IMR-90 (cell line): ENCODE measurements around the gene SBNO1. TPM values are rescaled to one million over a fixed set of nuclear protein-coding genes. Genes with fewer than 3 reads are reported as not detected.

Experiments used
- ATAC-seq: fragments of 200-7000 bp; cut with Tn5 transposase; 2 replicates; pipeline ENCODE4 v1.9.1; 2020; ENCODE audit warnings: low read depth, mild to moderate bottlenecking, moderate library complexity
- BruUV-seq: library from RNA; stranded (reverse); fragments of 400-500 nt; replicated peaks from 2 replicates; lab custom pipeline; 2021; lab: Mats Ljungman, UMichigan
- CTCF ChIA-PET: fragments of 300-600 bp; formaldehyde crosslinking; extraction: SDS; loops from one replicate; lab custom pipeline; 2021; ENCODE audit warnings: antibody characterized with exemption; lab: Yijun Ruan, JAX
- POLR2A ChIA-PET: fragments of 300-600 bp; sonication (Branson Sonifier 250); formaldehyde crosslinking; loops from one replicate; lab custom pipeline; 2022; ENCODE audit warnings: antibody characterized with exemption; ENCODE audit not compliant: unreplicated experiment; lab: Charles Lee
- DNase-seq: peaks from one replicate; pipeline ENCODE4 v3.0.0; 2013
- H2AFZ ChIP-seq: replicated peaks from 2 replicates; pipeline ENCODE3; 2013; ENCODE audit warnings: low read length, mild to moderate bottlenecking; ENCODE audit not compliant: poor library complexity
- H2AK5ac ChIP-seq: 2 replicates; pipeline ENCODE4 v1.6.1; 2013; ENCODE audit warnings: low read depth, low read length, inconsistent platforms
- H2AK9ac ChIP-seq: replicated peaks from 2 replicates; pipeline ENCODE3; 2013; ENCODE audit warnings: mild to moderate bottlenecking, low read depth, low read length, moderate library complexity; ENCODE audit not compliant: poor library complexity
- H2BK120ac ChIP-seq: 2 replicates; pipeline ENCODE4 v1.6.1; 2013; ENCODE audit warnings: low read depth, low read length, inconsistent platforms
- H2BK15ac ChIP-seq: 3 replicates; pipeline ENCODE4 v1.6.1; 2013; ENCODE audit warnings: low read depth, low read length, inconsistent platforms
- H2BK20ac ChIP-seq: 2 replicates; pipeline ENCODE4 v1.6.1; 2013; ENCODE audit warnings: low read depth, mild to moderate bottlenecking, inconsistent platforms, low read length, moderate library complexity
- H2BK5ac ChIP-seq: 2 replicates; pipeline ENCODE4 v1.6.1; 2013; ENCODE audit warnings: mild to moderate bottlenecking, low read depth, low read length, inconsistent platforms; ENCODE audit not compliant: poor library complexity, severe bottlenecking
- H3K14ac ChIP-seq: replicated peaks from 2 replicates; pipeline ENCODE4 v1.6.1; 2013; ENCODE audit warnings: low read depth, low read length, inconsistent platforms
- H3K18ac ChIP-seq: 2 replicates; pipeline ENCODE4 v1.6.1; 2013; ENCODE audit warnings: low read depth, low read length, control low read depth
- H3K23ac ChIP-seq: 2 replicates; pipeline ENCODE4 v1.6.1; 2013; ENCODE audit warnings: low read depth, low read length, inconsistent platforms
- H3K27ac ChIP-seq: 2 replicates; pipeline ENCODE4 v1.5.1; 2013; ENCODE audit warnings: mild to moderate bottlenecking, control low read depth, low read length; ENCODE audit not compliant: insufficient read depth
- H3K27me3 ChIP-seq: 2 replicates; pipeline ENCODE4 v1.6.1; 2013; ENCODE audit warnings: low read length; ENCODE audit not compliant: control insufficient read depth, insufficient read depth
- H3K36me3 ChIP-seq: 2 replicates; pipeline ENCODE4 v1.6.1; 2013; ENCODE audit warnings: low read length, mixed read lengths; ENCODE audit not compliant: control insufficient read depth, insufficient read depth
- H3K4ac ChIP-seq: 2 replicates; pipeline ENCODE4 v1.6.1; 2013; ENCODE audit warnings: low read depth, low read length, inconsistent platforms
- H3K4me1 ChIP-seq: 2 replicates; pipeline ENCODE4 v1.6.1; 2013; ENCODE audit warnings: low read length, mixed read lengths; ENCODE audit not compliant: control insufficient read depth, insufficient read depth
- H3K4me2 ChIP-seq: 2 replicates; pipeline ENCODE4 v1.6.1; 2013; ENCODE audit warnings: low read depth, mild to moderate bottlenecking, control low read depth, low read length, moderate library complexity
- H3K4me3 ChIP-seq: 2 replicates; pipeline ENCODE4 v1.5.1; 2013; ENCODE audit warnings: low read depth, mild to moderate bottlenecking, control low read depth, low read length, moderate library complexity; ENCODE audit not compliant: insufficient read depth
- H3K56ac ChIP-seq: 2 replicates; pipeline ENCODE4 v1.6.1; 2013; ENCODE audit warnings: low read length, inconsistent platforms; ENCODE audit not compliant: insufficient read depth; ENCODE audit errors: extremely low read depth
- H3K79me1 ChIP-seq, 2 experiments: 2 replicates each; pipeline ENCODE4 v1.6.1; 2013; ENCODE audit warnings: low read length in 2 of 2, inconsistent platforms in 1 of 2, low read depth in 1 of 2
- H3K9ac ChIP-seq: 2 replicates; pipeline ENCODE4 v1.6.1; 2013; ENCODE audit warnings: low read depth, low read length, control low read depth
- H3K9me1 ChIP-seq: 2 replicates; pipeline ENCODE4 v1.6.1; 2013; ENCODE audit warnings: low read length, inconsistent platforms; ENCODE audit not compliant: insufficient read depth
- H3K9me3 ChIP-seq: 2 replicates; pipeline ENCODE4 v1.6.1; 2013; ENCODE audit warnings: low read length; ENCODE audit not compliant: control insufficient read depth, insufficient read depth
- H4K20me1 ChIP-seq: 2 replicates; pipeline ENCODE4 v1.6.1; 2013; ENCODE audit warnings: low read length, inconsistent platforms; ENCODE audit not compliant: insufficient read depth
- H4K5ac ChIP-seq: 2 replicates; pipeline ENCODE4 v1.6.1; 2013; ENCODE audit warnings: mild to moderate bottlenecking, low read depth, low read length, control low read depth
- H4K8ac ChIP-seq, 2 experiments: 2 replicates each; pipeline ENCODE4 v1.6.1; 2013; ENCODE audit warnings: low read depth in 2 of 2, low read length in 2 of 2, control low read depth in 1 of 2, inconsistent platforms in 1 of 2
- H4K91ac ChIP-seq: 2 replicates; pipeline ENCODE4 v1.6.1; 2013; ENCODE audit warnings: low read depth, low read length, inconsistent platforms; ENCODE audit not compliant: insufficient read depth
- BHLHE40 ChIP-seq: fragments of 150-350 bp; IDR thresholded peaks from 2 replicates; pipeline ENCODE4 v1.6.1; 2016; ENCODE audit warnings: mild to moderate bottlenecking, low read depth, low read length
- CEBPB ChIP-seq: IDR thresholded peaks from 2 replicates; pipeline ENCODE4 v1.6.1; 2012; ENCODE audit warnings: low read depth, low read length, improper control_type of control experiment
- CHD1 ChIP-seq: IDR thresholded peaks from 2 replicates; pipeline ENCODE4 v1.6.1; 2012; ENCODE audit warnings: low read depth, low read length, improper control_type of control experiment
- CTCF ChIP-seq: conservative IDR thresholded peaks from 2 replicates; pipeline ENCODE4 v1.5.1; 2012; ENCODE audit warnings: mild to moderate bottlenecking, low read depth, low read length, improper control_type of control experiment
- ELK1 ChIP-seq: fragments of 150-350 bp; IDR thresholded peaks from 2 replicates; pipeline ENCODE4 v1.6.1; 2016; ENCODE audit warnings: low read depth, mild to moderate bottlenecking, low read length, moderate library complexity, borderline replicate concordance
- FOS ChIP-seq: fragments of 150-350 bp; IDR thresholded peaks from 2 replicates; pipeline ENCODE4 v1.6.1; 2016; ENCODE audit warnings: low read depth, low read length
- MAFK ChIP-seq: IDR thresholded peaks from 2 replicates; pipeline ENCODE4 v1.6.1; 2012; ENCODE audit warnings: low read depth, low read length, improper control_type of control experiment
- MAZ ChIP-seq: IDR thresholded peaks from 2 replicates; pipeline ENCODE4 v1.6.1; 2012; ENCODE audit warnings: low read depth, mild to moderate bottlenecking, low read length, improper control_type of control experiment, moderate library complexity, borderline replicate concordance
- MXI1 ChIP-seq: IDR thresholded peaks from 2 replicates; pipeline ENCODE4 v1.6.1; 2012; ENCODE audit warnings: low read depth, mild to moderate bottlenecking, low read length, moderate library complexity, borderline replicate concordance
- NFE2L2 ChIP-seq: fragments of 150-350 bp; IDR thresholded peaks from 2 replicates; pipeline ENCODE4 v1.6.1; 2016; ENCODE audit warnings: low read depth, mild to moderate bottlenecking, low read length
- POLR2A ChIP-seq: IDR thresholded peaks from 2 replicates; pipeline ENCODE4 v1.6.1; 2012; ENCODE audit warnings: mild to moderate bottlenecking, low read depth, low read length
- RAD21 ChIP-seq: IDR thresholded peaks from 2 replicates; pipeline ENCODE4 v1.6.1; 2012; ENCODE audit warnings: low read length, improper control_type of control experiment
- RCOR1 ChIP-seq: IDR thresholded peaks from 2 replicates; pipeline ENCODE4 v1.6.1; 2012; ENCODE audit warnings: mild to moderate bottlenecking, low read length, improper control_type of control experiment; ENCODE audit not compliant: insufficient replicate concordance
- RFX5 ChIP-seq: IDR thresholded peaks from 2 replicates; pipeline ENCODE4 v1.8.0; 2012; ENCODE audit warnings: low read depth, mild to moderate bottlenecking, low read length, moderate library complexity
- SMC3 ChIP-seq: fragments of 150-350 bp; IDR thresholded peaks from 2 replicates; pipeline ENCODE4 v1.6.1; 2016; ENCODE audit warnings: low read depth, mild to moderate bottlenecking, antibody characterized with exemption, low read length, moderate library complexity
- USF2 ChIP-seq: fragments of 150-350 bp; IDR thresholded peaks from 2 replicates; pipeline ENCODE4 v1.6.1; 2017; ENCODE audit warnings: mild to moderate bottlenecking, antibody characterized with exemption, low read length, low read depth
- WGBS, 2 experiments: methylation state at CpG; one replicate each; pipeline versions ENCODE4 v1.1.5 to v1.1.7; 2013; ENCODE audit warnings: missing lambda C conversion rate in 2 of 2; ENCODE audit not compliant: insufficient read length in 1 of 2; ENCODE audit errors: extremely low coverage in 2 of 2; 5-methylcytosine and 5-hydroxymethylcytosine counted together
- dilution Hi-C: fragments of 300-500 bp; cut with HindIII; formaldehyde crosslinking; loops from one replicate; pipeline ENCODE4 v1.14.3; 2018; ENCODE audit warnings: low sequenced_read_pairs; ENCODE audit not compliant: unreplicated experiment
- in situ Hi-C: fragments of 300-500 bp; cut with MboI; formaldehyde crosslinking; loops from 3 replicates; pipeline ENCODE4 v1.14.3; 2019; ENCODE audit warnings: low sequenced_read_pairs, inconsistent platforms, mixed read lengths
- intact Hi-C: fragments of 100-400 bp; cut with micrococcal nuclease; formaldehyde crosslinking; loops from 2 replicates; pipeline ENCODE4 v1.10.0; 2022
- polyA plus RNA-seq, 3 experiments: library from polyadenylated mRNA; depleted of rRNA; stranded (reverse); fragments of >200 nt; gene quantifications; 2 replicates each; pipeline ENCODE4 v1.2.3, GENCODE V29; 2012; ENCODE audit warnings: low replicate concordance in 1 of 3
- total RNA-seq: library from RNA; depleted of rRNA; stranded (reverse); fragments of >200 nt; gene quantifications from 2 replicates; pipeline ENCODE4 v1.2.3, GENCODE V29; 2012

SBNO1 gene
- total and polyA plus RNA-seq, 2 of the 4 experiments (the other 2 are of a cell fraction), result 5.3 to 24.9 TPM

GRCh38 chr12:123284669-123285068 is 80.0 kb downstream of the SBNO1 start:
- CTCF ChIA-PET, result no interaction called here
- Histone ChIP-seq H3K36me3 (peaks cover 5% of the 10 kb centered on the region; the same call in 1 of the 2 replicates), H3K4me1 (no peaks in the 10 kb centered on the region), H4K5ac (no peak overlapping the region), H3K4me3 (no peak overlapping the region), H2BK15ac (no peak overlapping the region), H4K91ac (no peak overlapping the region), H3K4me2 (no peak overlapping the region), H2BK5ac (no peak overlapping the region), H2BK120ac (no peak overlapping the region), H3K27me3 (no peaks in the 10 kb centered on the region), H3K9me3 (no peaks in the 10 kb centered on the region), H3K14ac (no peak overlapping the region), H4K8ac (no peak overlapping the region), H2AK5ac (no peak overlapping the region), H3K79me1 (no peaks in the 10 kb centered on the region), H3K27ac (no peak overlapping the region), H3K23ac (no peak overlapping the region), H3K56ac (no peak overlapping the region), H3K9ac (no peak overlapping the region), H2AFZ (no peak overlapping the region), H2BK20ac (no peak overlapping the region), H2AK9ac (no peak overlapping the region), H3K4ac (no peak overlapping the region), H4K20me1 (no peaks in the 10 kb centered on the region), H3K9me1 (no peaks in the 10 kb centered on the region), H3K18ac (no peak overlapping the region)
- dilution Hi-C loops, result no loop called here
- ATAC-seq (no peak), DNase-seq (no peak)
- intact Hi-C loops, result no loop called here
- POLR2A ChIA-PET, result no interaction called here
- WGBS, 2 experiments, result no CpG with 5 or more reads among the region's 4 CpGs
- in situ Hi-C loops, result no loop called here
- no TSS peak for BruUV-seq
- TF ChIP-seq BHLHE40 (no peak), CHD1 (no peak), FOS (no peak), RAD21 (no peak), MAFK (no peak), MXI1 (no peak), NFE2L2 (no peak), RFX5 (no peak), CEBPB (no peak), RCOR1 (no peak), SMC3 (no peak), CTCF (no peak), MAZ (no peak), USF2 (no peak), ELK1 (no peak), POLR2A (no peak)
